Tibial nerve (tissue), 3 donors: ENCODE measurements around the gene MAGEC1.

Source experiments
- CTCF ChIP-seq, 5 experiments: fragments of 200-600 bp in 3 of 5; fragments of 450-650 bp in 2 of 5; sonication (generic) in 3 of 5; IDR thresholded peaks; one replicate each; pipeline ENCODE4 v1.5.1; 2016 to 2019; ENCODE audit warnings: antibody characterized with exemption in 5 of 5, mild to moderate bottlenecking in 3 of 5, moderate library complexity in 2 of 5
- POLR2A ChIP-seq, 2 donors: fragments of 450-650 bp; IDR thresholded peaks; one replicate each; pipeline ENCODE4 v1.6.1; 2017; ENCODE audit warnings: antibody characterized with exemption in 2 of 2, mild to moderate bottlenecking in 2 of 2, moderate library complexity in 2 of 2

GRCh38 chrX:141897690-141898089, 6.0 kb upstream of the MAGEC1 start:
- TF ChIP-seq POLR2A (IDR thresholded peaks at IDR 0.05) (no peak), CTCF (IDR thresholded peaks at IDR 0.05) (no peak)
